Colonic mucosa (tissue), 4 donors: ENCODE results near the gene DCLK1. TPM values are rescaled to one million over a fixed set of nuclear protein-coding genes. Genes with fewer than 3 reads are reported as not detected.

Source experiments
- DNase-seq: peaks from one replicate; pipeline ENCODE4 v3.0.0-alpha.2; 2020
- H3K27ac ChIP-seq: fragments of 200-600 bp; one replicate; pipeline ENCODE4 v1.8.0; 2021
- H3K27me3 ChIP-seq: fragments of 200-600 bp; one replicate; pipeline ENCODE4 v1.8.0; 2021
- H3K36me3 ChIP-seq: fragments of 200-600 bp; one replicate; pipeline ENCODE4 v1.8.0; 2021
- H3K4me1 ChIP-seq: fragments of 200-600 bp; one replicate; pipeline ENCODE4 v1.8.0; 2021; ENCODE audit warnings: mild to moderate bottlenecking
- H3K4me3 ChIP-seq: fragments of 200-600 bp; one replicate; pipeline ENCODE4 v1.8.0; 2021
- H3K9ac ChIP-seq, 2 donors: one replicate each; pipeline ENCODE4 v1.7.0; 2013; ENCODE audit warnings: control low read depth in 2 of 2, low read depth in 2 of 2, low read length in 2 of 2
- H3K9me3 ChIP-seq: fragments of 200-600 bp; one replicate; pipeline ENCODE4 v1.8.0; 2021
- CTCF ChIP-seq: fragments of 200-600 bp; IDR thresholded peaks from one replicate; pipeline ENCODE4 v1.8.0; 2022; ENCODE audit warnings: antibody characterized with exemption, mild to moderate bottlenecking
- intact Hi-C: fragments of 100-400 bp; cut with DNase I; formaldehyde crosslinking; loops from one replicate; pipeline ENCODE4 v1.14.1; 2022
- total RNA-seq, 2 donors: library from RNA; stranded (reverse); fragmentation: NEBNext Ultra II Directional in 1 of 2; extraction: Animal tissue kit (Norgen Biotek cat#: 25700) in 1 of 2; gene quantifications; one replicate each; pipeline ENCODE4 v1.2.1, GENCODE V29; 2021
- donor health status: healthy.
- donor health status: DM: no; HTN: no; CAD: no.
- donor health status: DM: no; HTN: no; CAD: no.

DCLK1 gene
- total RNA-seq, 2 donors from 2014 or later: 1.5 to 5.0 TPM

GRCh38 chr13:36054041-36054440 is 77.1 kb downstream of the DCLK1 start:
- H3K9ac ChIP-seq: no peak overlapping the region
- DNase-seq: no peak
- no peak for TF ChIP-seq CTCF
- no peaks in the 10 kb centered on the region for H3K4me1 ChIP-seq
- H3K27me3 ChIP-seq: no peaks in the 10 kb centered on the region
- H3K9me3 ChIP-seq: no peaks in the 10 kb centered on the region
- no peaks in the 10 kb centered on the region for H3K36me3 ChIP-seq
- H3K27ac ChIP-seq: no peak overlapping the region
- no peak overlapping the region for H3K4me3 ChIP-seq
- intact Hi-C loops: no loop called here

- Histone ChIP-seq H3K27ac (no peak overlapping the region), H3K4me1 (no peaks in the 10 kb centered on the region), H3K9me3 (no peaks in the 10 kb centered on the region), H3K27me3 (no peaks in the 10 kb centered on the region), H3K9ac (no peak overlapping the region), H3K4me3 (no peak overlapping the region), H3K36me3 (no peaks in the 10 kb centered on the region)
- no peak for DNase-seq
- intact Hi-C loops: no loop called here
- no peak for TF ChIP-seq CTCF
Observed at GRCh38 chr13:36051082-36051481, 80.1 kb downstream of the DCLK1 start.

- intact Hi-C loops: no loop called here
- Histone ChIP-seq H3K27ac (no peak overlapping the region), H3K9ac (no peak overlapping the region), H3K4me1 (no peaks in the 10 kb centered on the region), H3K4me3 (no peak overlapping the region), H3K36me3 (no peaks in the 10 kb centered on the region), H3K9me3 (no peaks in the 10 kb centered on the region), H3K27me3 (no peaks in the 10 kb centered on the region)
- no peak for TF ChIP-seq CTCF
- DNase-seq: no peak
Observed at GRCh38 chr13:36046672-36047071, 84.5 kb downstream of the DCLK1 start.

- Histone ChIP-seq H3K36me3 (no peaks in the 10 kb centered on the region), H3K27me3 (no peaks in the 10 kb centered on the region), H3K9ac (no peak overlapping the region), H3K9me3 (no peaks in the 10 kb centered on the region), H3K27ac (no peak overlapping the region), H3K4me3 (no peak overlapping the region), H3K4me1 (no peaks in the 10 kb centered on the region)
- no peak for TF ChIP-seq CTCF
- intact Hi-C loops: no loop called here
- DNase-seq: no peak
Observed at GRCh38 chr13:36038785-36039555, 92.2 kb downstream of the DCLK1 start.

GRCh38 chr13:36033035-36033434 is 98.1 kb downstream of the DCLK1 start:
- no peak overlapping the region for H3K9ac ChIP-seq
- H3K9me3 ChIP-seq: no peaks in the 10 kb centered on the region
- TF ChIP-seq CTCF: no peak
- H3K27me3 ChIP-seq: no peaks in the 10 kb centered on the region
- intact Hi-C loops: no loop called here
- H3K4me3 ChIP-seq: no peak overlapping the region
- H3K27ac ChIP-seq: no peak overlapping the region
- no peaks in the 10 kb centered on the region for H3K4me1 ChIP-seq
- H3K36me3 ChIP-seq: no peaks in the 10 kb centered on the region
- no peak for DNase-seq
